ENCODE results near the gene GLYR1.

The GLYR1 gene

GRCh38 chr16:4886151-4886550, 39.1 kb upstream of the GLYR1 start:
- no peak overlapping the region for H3K23ac ChIP-seq (ENCODE audit: low read length in 2 of 2)
- no peaks in the 10 kb centered on the region for H3K9me3 ChIP-seq (ENCODE audit: control insufficient read depth, low read length)
- H2AFZ ChIP-seq (ENCODE audit: low read depth, low read length): no peak overlapping the region
- no peak overlapping the region for H3K4me3 ChIP-seq (ENCODE audit: insufficient read depth in 1 of 2, low read depth in 1 of 2, low read length in 2 of 2)
- H2BK5ac ChIP-seq (ENCODE audit: low read depth, low read length, poor library complexity, severe bottlenecking): no peak overlapping the region
- H4K8ac ChIP-seq (ENCODE audit: low read length): no peak overlapping the region
- H3K14ac ChIP-seq (ENCODE audit: low read length in 2 of 2): no peak overlapping the region
- over 99% methylated on average over 5 of the region's 5 CpGs for WGBS
- DNase-seq: no peak
- no peak overlapping the region for H2BK12ac ChIP-seq (ENCODE audit: low read length in 2 of 2)
- H2BK15ac ChIP-seq (ENCODE audit: low read depth, poor library complexity, severe bottlenecking): no peak overlapping the region
- H3K4ac ChIP-seq (ENCODE audit: low read depth in 1 of 2, low read length in 2 of 2): no peak overlapping the region
- no peak overlapping the region for H3K27ac ChIP-seq (ENCODE audit: low read length, poor library complexity, severe bottlenecking)
- H3K18ac ChIP-seq (ENCODE audit: low read depth in 1 of 2, low read length in 2 of 2): no peak overlapping the region
- peaks cover 86 to 97% of the 10 kb centered on the region in 2 experiments for H3K36me3 ChIP-seq (ENCODE audit: control insufficient read depth in 1 of 2, insufficient read depth in 2 of 2, low read depth in 1 of 2, low read length in 2 of 2)
- peaks cover 36% of the 10 kb centered on the region for H3K79me1 ChIP-seq (replicated peaks; ENCODE audit: low read length, poor library complexity, severe bottlenecking)
- H2BK120ac ChIP-seq (ENCODE audit: low read depth, low read length): no peak overlapping the region
- H3K4me1 ChIP-seq (ENCODE audit: control insufficient read depth, insufficient read depth, low read depth, low read length): peaks cover 18% of the 10 kb centered on the region
- H3K27me3 ChIP-seq (ENCODE audit: control insufficient read depth in 1 of 2, insufficient read depth in 1 of 2, low read length in 2 of 2): no peaks in the 10 kb centered on the region
- no peak overlapping the region for H3K4me2 ChIP-seq (ENCODE audit: low read length, poor library complexity, severe bottlenecking)
- H2AK5ac ChIP-seq (ENCODE audit: low read length, severe bottlenecking): no peak overlapping the region
- no peak overlapping the region for H3K9ac ChIP-seq (ENCODE audit: low read length)
- H4K91ac ChIP-seq (ENCODE audit: low read length): no peak overlapping the region

GRCh38 chr16:4884972-4885874, 38.1 kb upstream of the GLYR1 start:
- H3K36me3 ChIP-seq (ENCODE audit: control insufficient read depth in 1 of 2, insufficient read depth in 2 of 2, low read depth in 1 of 2, low read length in 2 of 2): peaks cover 83 to 97% of the 10 kb centered on the region in 2 experiments
- H3K4ac ChIP-seq (ENCODE audit: low read depth in 1 of 2, low read length in 2 of 2): no peak overlapping the region
- peaks cover 18% of the 10 kb centered on the region for H3K4me1 ChIP-seq (ENCODE audit: control insufficient read depth, insufficient read depth, low read depth, low read length)
- H4K8ac ChIP-seq (ENCODE audit: low read length): no peak overlapping the region
- H2BK5ac ChIP-seq (ENCODE audit: low read depth, low read length, poor library complexity, severe bottlenecking): no peak overlapping the region
- H3K23ac ChIP-seq (ENCODE audit: low read length in 2 of 2): no peak overlapping the region
- H3K9ac ChIP-seq (ENCODE audit: low read length): no peak overlapping the region
- H3K27ac ChIP-seq (ENCODE audit: low read length, poor library complexity, severe bottlenecking): no peak overlapping the region
- WGBS: 96% methylated on average over 45 of the region's 45 CpGs
- H2AFZ ChIP-seq (ENCODE audit: low read depth, low read length): no peak overlapping the region
- no peak overlapping the region for H3K4me2 ChIP-seq (ENCODE audit: low read length, poor library complexity, severe bottlenecking)
- no peak overlapping the region for H3K18ac ChIP-seq (ENCODE audit: low read depth in 1 of 2, low read length in 2 of 2)
- no peaks in the 10 kb centered on the region for H3K27me3 ChIP-seq (ENCODE audit: control insufficient read depth in 1 of 2, insufficient read depth in 1 of 2, low read length in 2 of 2)
- no peak overlapping the region for H2BK15ac ChIP-seq (ENCODE audit: low read depth, poor library complexity, severe bottlenecking)
- DNase-seq: no peak
- no peak overlapping the region for H4K91ac ChIP-seq (ENCODE audit: low read length)
- peaks cover 40% of the 10 kb centered on the region for H3K79me1 ChIP-seq (replicated peaks; ENCODE audit: low read length, poor library complexity, severe bottlenecking)
- H2BK12ac ChIP-seq (ENCODE audit: low read length in 2 of 2): no peak overlapping the region
- no peak overlapping the region for H3K14ac ChIP-seq (ENCODE audit: low read length in 2 of 2)
- H2BK120ac ChIP-seq (ENCODE audit: low read depth, low read length): no peak overlapping the region
- no peaks in the 10 kb centered on the region for H3K9me3 ChIP-seq (ENCODE audit: control insufficient read depth, low read length)
- H2AK5ac ChIP-seq (ENCODE audit: low read length, severe bottlenecking): no peak overlapping the region
- H3K4me3 ChIP-seq (ENCODE audit: insufficient read depth in 1 of 2, low read depth in 1 of 2, low read length in 2 of 2): no peak overlapping the region

- Histone ChIP-seq H3K23ac (ENCODE audit: low read length in 2 of 2) (no peak overlapping the region), H2BK12ac (ENCODE audit: low read length in 2 of 2) (no peak overlapping the region), H3K27ac (ENCODE audit: low read length, poor library complexity, severe bottlenecking) (no peak overlapping the region), H4K8ac (ENCODE audit: low read length) (no peak overlapping the region), H3K9me3 (ENCODE audit: control insufficient read depth, low read length) (no peaks in the 10 kb centered on the region), H3K18ac (ENCODE audit: low read depth in 1 of 2, low read length in 2 of 2) (no peak overlapping the region), H3K36me3 (ENCODE audit: control insufficient read depth in 1 of 2, insufficient read depth in 2 of 2, low read depth in 1 of 2, low read length in 2 of 2) (peaks cover 84 to 97% of the 10 kb centered on the region in 2 experiments), H3K4me3 (ENCODE audit: insufficient read depth in 1 of 2, low read depth in 1 of 2, low read length in 2 of 2) (no peak overlapping the region), H2BK5ac (ENCODE audit: low read depth, low read length, poor library complexity, severe bottlenecking) (no peak overlapping the region), H3K14ac (ENCODE audit: low read length in 2 of 2) (no peak overlapping the region), H3K4me1 (ENCODE audit: control insufficient read depth, insufficient read depth, low read depth, low read length) (peaks cover 18% of the 10 kb centered on the region), H2BK15ac (ENCODE audit: low read depth, poor library complexity, severe bottlenecking) (no peak overlapping the region), H2AK5ac (ENCODE audit: low read length, severe bottlenecking) (no peak overlapping the region), H3K79me1 (replicated peaks; ENCODE audit: low read length, poor library complexity, severe bottlenecking) (peaks cover 40% of the 10 kb centered on the region), H2AFZ (ENCODE audit: low read depth, low read length) (no peak overlapping the region), H2BK120ac (ENCODE audit: low read depth, low read length) (no peak overlapping the region), H4K91ac (ENCODE audit: low read length) (no peak overlapping the region), H3K4me2 (ENCODE audit: low read length, poor library complexity, severe bottlenecking) (no peak overlapping the region), H3K4ac (ENCODE audit: low read depth in 1 of 2, low read length in 2 of 2) (no peak overlapping the region), H3K9ac (ENCODE audit: low read length) (no peak overlapping the region), H3K27me3 (ENCODE audit: control insufficient read depth in 1 of 2, insufficient read depth in 1 of 2, low read length in 2 of 2) (no peaks in the 10 kb centered on the region)
- 96% methylated on average over 34 of the region's 34 CpGs for WGBS
- no peak for DNase-seq
Observed at GRCh38 chr16:4884209-4884608, 37.1 kb upstream of the GLYR1 start.

GRCh38 chr16:4883501-4883900, 36.4 kb upstream of the GLYR1 start:
- H2AFZ ChIP-seq (ENCODE audit: low read depth, low read length): no peak overlapping the region
- no peak overlapping the region for H2BK15ac ChIP-seq (ENCODE audit: low read depth, poor library complexity, severe bottlenecking)
- H2BK5ac ChIP-seq (ENCODE audit: low read depth, low read length, poor library complexity, severe bottlenecking): no peak overlapping the region
- no peak overlapping the region for H3K9ac ChIP-seq (ENCODE audit: low read length)
- H3K4me1 ChIP-seq (ENCODE audit: control insufficient read depth, insufficient read depth, low read depth, low read length): peaks cover 17% of the 10 kb centered on the region
- H4K8ac ChIP-seq (ENCODE audit: low read length): no peak overlapping the region
- WGBS: 98% methylated on average over 25 of the region's 25 CpGs
- no peak overlapping the region for H4K91ac ChIP-seq (ENCODE audit: low read length)
- no peaks in the 10 kb centered on the region for H3K9me3 ChIP-seq (ENCODE audit: control insufficient read depth, low read length)
- H2BK12ac ChIP-seq (ENCODE audit: low read length in 2 of 2): no peak overlapping the region
- no peak overlapping the region for H2BK120ac ChIP-seq (ENCODE audit: low read depth, low read length)
- no peak overlapping the region for H3K23ac ChIP-seq (ENCODE audit: low read length in 2 of 2)
- H3K4ac ChIP-seq (ENCODE audit: low read depth in 1 of 2, low read length in 2 of 2): no peak overlapping the region
- no peak overlapping the region for H3K14ac ChIP-seq (ENCODE audit: low read length in 2 of 2)
- no peak overlapping the region for H3K4me3 ChIP-seq (ENCODE audit: insufficient read depth in 1 of 2, low read depth in 1 of 2, low read length in 2 of 2)
- no peak overlapping the region for H3K4me2 ChIP-seq (ENCODE audit: low read length, poor library complexity, severe bottlenecking)
- DNase-seq: no peak
- no peak overlapping the region for H3K27ac ChIP-seq (ENCODE audit: low read length, poor library complexity, severe bottlenecking)
- no peak overlapping the region for H3K18ac ChIP-seq (ENCODE audit: low read depth in 1 of 2, low read length in 2 of 2)
- H3K27me3 ChIP-seq (ENCODE audit: control insufficient read depth in 1 of 2, insufficient read depth in 1 of 2, low read length in 2 of 2): no peaks in the 10 kb centered on the region
- H2AK5ac ChIP-seq (ENCODE audit: low read length, severe bottlenecking): no peak overlapping the region
- H3K79me1 ChIP-seq (replicated peaks; ENCODE audit: low read length, poor library complexity, severe bottlenecking): peaks cover 41% of the 10 kb centered on the region
- peaks cover 84 to 99% of the 10 kb centered on the region in 2 experiments for H3K36me3 ChIP-seq (ENCODE audit: control insufficient read depth in 1 of 2, insufficient read depth in 2 of 2, low read depth in 1 of 2, low read length in 2 of 2)
